GM21447 (cell line): ENCODE data around the gene ENTPD7.
A peak's percentile ranks its signal among the peaks of the same experiment; 100 is the strongest.
"Not testable (repeated sequence)": the region's sequence is repeated elsewhere in the genome, so short reads cannot be mapped to it uniquely, and the experiment has no call there.

Experiments
- ATAC-seq: cut with Tn5 transposase; IDR thresholded peaks from one replicate; pipeline ENCODE4 v1.9.1; 2021; ENCODE audit not compliant: unreplicated experiment

Gene ENTPD7

GRCh38 chr10:99659031-99659867, at the start of gene ENTPD7:
TSS of gene ENTPD7 (plus strand) at chr10:99659509. CDS start at chr10:99659957, 448 bp downstream.
- peak; percentile 99 for ATAC-seq

- ATAC-seq: no peak
Observed at GRCh38 chr10:99610221-99610620, 49.1 kb upstream of the ENTPD7 start.

- ATAC-seq: no peak
Observed at GRCh38 chr10:99611326-99611725, 48.0 kb upstream of the ENTPD7 start.

GRCh38 chr10:99612167-99612831, 47.0 kb upstream of the ENTPD7 start:
- ATAC-seq: no peak

GRCh38 chr10:99615426-99615825, 43.9 kb upstream of the ENTPD7 start:
- ATAC-seq: no peak

- no peak for ATAC-seq
Observed at GRCh38 chr10:99617696-99618095, 41.6 kb upstream of the ENTPD7 start.

- ATAC-seq: no peak
Observed at GRCh38 chr10:99619090-99619800, 40.1 kb upstream of the ENTPD7 start.

- ATAC-seq: peak; percentile 83
Observed at GRCh38 chr10:99619851-99620710, 39.2 kb upstream of the ENTPD7 start, which contains the start of gene SLC25A28. TSS of gene SLC25A28 (minus strand) at chr10:99620439. CDS start at chr10:99620335, 104 bp downstream.

GRCh38 chr10:99620711-99621453, 38.4 kb upstream of the ENTPD7 start:
- ATAC-seq: peak; percentile 83

- ATAC-seq: no peak
Observed at GRCh38 chr10:99621454-99622251, 37.7 kb upstream of the ENTPD7 start.

- no peak for ATAC-seq
Observed at GRCh38 chr10:99623919-99624318, 35.4 kb upstream of the ENTPD7 start.

- ATAC-seq: not testable (repeated sequence)
Observed at GRCh38 chr10:99625124-99625523, 34.2 kb upstream of the ENTPD7 start.

GRCh38 chr10:99628923-99629624, 30.2 kb upstream of the ENTPD7 start:
- no peak for ATAC-seq

- ATAC-seq: no peak
Observed at GRCh38 chr10:99629625-99629978, 29.7 kb upstream of the ENTPD7 start.

- no peak for ATAC-seq
Observed at GRCh38 chr10:99630433-99630832, 28.9 kb upstream of the ENTPD7 start.

GRCh38 chr10:99630991-99631390, 28.3 kb upstream of the ENTPD7 start:
- no peak for ATAC-seq

- no peak for ATAC-seq
Observed at GRCh38 chr10:99631496-99631895, 27.8 kb upstream of the ENTPD7 start.

GRCh38 chr10:99633832-99634231, 25.5 kb upstream of the ENTPD7 start:
- no peak for ATAC-seq
